GM12878 (cell line): ENCODE results near the gene GTF3C1. TPM values are rescaled to one million over a fixed set of nuclear protein-coding genes. Genes with fewer than 3 reads are reported as not detected.
A peak's percentile ranks its signal among the peaks of the same experiment; 100 is the strongest.

ENCODE experiments used
- BCLAF1 ChIP-seq: fragments of 450-650 bp; IDR thresholded peaks from 2 replicates; pipeline ENCODE4 v1.6.1; 2017; ENCODE audit warnings: antibody characterized with exemption, mild to moderate bottlenecking, moderate library complexity
- CHD4 ChIP-seq: fragments of 200-600 bp; sonication (generic); IDR thresholded peaks from 2 replicates; pipeline ENCODE4 v1.6.1; 2016; ENCODE audit warnings: mild to moderate bottlenecking
- SMC3 ChIP-seq: IDR thresholded peaks from 2 replicates; pipeline ENCODE4 v1.6.1; 2011; ENCODE audit warnings: low read length, improper control_type of control experiment, borderline replicate concordance
- TCF3 ChIP-seq: IDR thresholded peaks from 2 replicates; pipeline ENCODE4 v1.6.1; 2012; ENCODE audit warnings: low read depth, mild to moderate bottlenecking, low read length, borderline replicate concordance; ENCODE audit not compliant: insufficient read depth
- ZBTB4 ChIP-seq: fragments of 450-650 bp; formaldehyde crosslinking; IDR thresholded peaks from 2 replicates; pipeline ENCODE4 v1.4.0; 2022; ENCODE audit warnings: mild to moderate bottlenecking, moderate library complexity
- polyA plus RNA-seq, 11 experiments: library from polyadenylated mRNA; depleted of rRNA in 4 of 11; unstranded in 6 of 11; stranded (reverse) in 5 of 11; fragments of >200 nt; fragmentation: Nextera tagmentation in 4 of 11; fragmentation: Illumina TruSeq in 1 of 11; extraction: Ambion mirVana in 4 of 11; extraction: Trizol in 1 of 11; gene quantifications; 1 replicate in 1 of 11; 2 replicates in 10 of 11; pipeline versions ENCODE4 v1.2.1 to v1.2.3, GENCODE V29; 2011 to 2016; ENCODE audit warnings: inconsistent platforms in 2 of 11, missing spikeins in 2 of 11, low read depth in 1 of 11
- total RNA-seq, 4 experiments: library from RNA; depleted of rRNA in 3 of 4; stranded (reverse); fragments of >200 nt in 3 of 4; fragmentation: Illumina TruSeq in 1 of 4; extraction: Trizol in 1 of 4; gene quantifications; 2 replicates each; pipeline versions ENCODE4 v1.2.1 to v1.2.3, GENCODE V29; 2013 to 2021

The GTF3C1 gene
- total and polyA plus RNA-seq, 10 of the 15 experiments (the other 5 are each of a cell fraction or from before 2014, with no cell fraction given) = 0.98 to 60.9 (median 34.3) TPM

- no peak for TF ChIP-seq SMC3
- no peak for TF ChIP-seq ZBTB4 (CRISPR knock-in tag)
- TF ChIP-seq BCLAF1 = no peak
- peak; percentile 97 for TF ChIP-seq TCF3
- no peak for TF ChIP-seq CHD4
- TF ChIP-seq, all 136 proteins: peak for 66
Observed at GRCh38 chr16:27426423-27427408, 123.0 kb downstream of the GTF3C1 start (continued).
